HG02870 (cell line): Measurements from ENCODE around the gene PRSS35.
"Not testable (repeated sequence)": the region's sequence is repeated elsewhere in the genome, so short reads cannot be mapped to it uniquely, and the experiment has no call there.

Experiments
- ATAC-seq: cut with Tn5 transposase; IDR thresholded peaks from one replicate; pipeline ENCODE4 v1.9.1; 2021; ENCODE audit warnings: mild to moderate bottlenecking, moderate library complexity; ENCODE audit not compliant: unreplicated experiment

Gene PRSS35, protein sequence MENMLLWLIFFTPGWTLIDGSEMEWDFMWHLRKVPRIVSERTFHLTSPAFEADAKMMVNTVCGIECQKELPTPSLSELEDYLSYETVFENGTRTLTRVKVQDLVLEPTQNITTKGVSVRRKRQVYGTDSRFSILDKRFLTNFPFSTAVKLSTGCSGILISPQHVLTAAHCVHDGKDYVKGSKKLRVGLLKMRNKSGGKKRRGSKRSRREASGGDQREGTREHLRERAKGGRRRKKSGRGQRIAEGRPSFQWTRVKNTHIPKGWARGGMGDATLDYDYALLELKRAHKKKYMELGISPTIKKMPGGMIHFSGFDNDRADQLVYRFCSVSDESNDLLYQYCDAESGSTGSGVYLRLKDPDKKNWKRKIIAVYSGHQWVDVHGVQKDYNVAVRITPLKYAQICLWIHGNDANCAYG

DNA sequence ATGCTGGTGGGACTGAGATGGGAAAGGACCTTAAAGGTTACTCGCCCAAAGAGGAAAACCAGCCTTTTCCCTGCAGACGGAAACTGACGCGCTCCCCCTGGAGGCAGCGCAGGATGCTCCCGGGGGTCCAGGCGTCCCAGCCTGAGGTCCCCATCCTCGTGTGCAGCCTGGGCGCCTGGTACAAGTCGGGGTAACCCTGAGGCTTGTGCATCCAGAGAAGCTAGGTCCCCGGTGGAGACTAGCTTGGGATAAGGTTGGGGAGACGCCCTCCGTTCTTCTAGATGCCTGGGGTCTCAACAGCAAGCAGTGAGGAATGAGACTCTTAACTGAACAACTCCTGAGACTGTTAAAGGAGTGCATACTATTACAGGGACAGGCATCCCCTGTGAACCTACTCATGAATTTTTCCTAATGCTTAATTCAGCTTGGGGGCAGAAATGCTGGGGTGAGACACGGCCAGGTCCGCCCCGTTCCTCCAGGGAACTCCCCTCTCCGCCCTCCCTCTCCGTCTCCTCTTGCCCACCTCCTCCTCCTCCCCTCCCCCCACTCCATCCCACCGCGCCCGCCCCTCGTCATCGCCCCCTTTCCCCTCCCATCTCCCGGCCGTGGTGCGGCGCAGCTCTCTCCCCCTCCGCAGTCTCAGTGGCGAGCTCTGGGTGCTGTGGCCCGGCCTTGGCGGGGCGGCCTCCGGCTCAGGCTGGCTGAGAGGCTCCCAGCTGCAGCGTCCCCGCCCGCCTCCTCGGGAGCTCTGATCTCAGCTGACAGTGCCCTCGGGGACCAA lies at the start of gene PRSS35:
Gene PRSS35, plus strand, starts transcription at position 634 of the 781 bp plus-strand sequence. CDS start 10,908 bp downstream, outside the sequence.
- ATAC-seq: no peak

DNA sequence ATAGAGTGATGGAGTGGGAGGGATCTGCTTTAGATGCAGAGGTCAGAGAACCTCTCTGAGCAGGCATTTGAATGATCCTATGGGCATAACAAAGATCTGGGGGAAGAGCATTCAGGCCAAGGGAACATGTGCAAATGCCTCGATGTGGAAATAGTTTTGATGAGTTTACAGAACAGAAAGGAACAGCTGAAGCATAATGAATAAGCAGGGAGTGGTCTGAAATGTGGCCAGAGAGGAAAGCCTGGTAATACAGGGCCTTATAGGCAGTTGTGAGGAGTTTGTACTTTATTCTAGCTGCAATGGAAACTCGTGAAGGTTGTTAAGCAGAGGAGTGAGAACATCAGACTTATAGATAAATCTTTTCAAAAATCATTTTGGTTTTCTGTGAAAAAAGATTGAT lies 48.4 kb upstream of the PRSS35 start:
- ATAC-seq: no peak

DNA sequence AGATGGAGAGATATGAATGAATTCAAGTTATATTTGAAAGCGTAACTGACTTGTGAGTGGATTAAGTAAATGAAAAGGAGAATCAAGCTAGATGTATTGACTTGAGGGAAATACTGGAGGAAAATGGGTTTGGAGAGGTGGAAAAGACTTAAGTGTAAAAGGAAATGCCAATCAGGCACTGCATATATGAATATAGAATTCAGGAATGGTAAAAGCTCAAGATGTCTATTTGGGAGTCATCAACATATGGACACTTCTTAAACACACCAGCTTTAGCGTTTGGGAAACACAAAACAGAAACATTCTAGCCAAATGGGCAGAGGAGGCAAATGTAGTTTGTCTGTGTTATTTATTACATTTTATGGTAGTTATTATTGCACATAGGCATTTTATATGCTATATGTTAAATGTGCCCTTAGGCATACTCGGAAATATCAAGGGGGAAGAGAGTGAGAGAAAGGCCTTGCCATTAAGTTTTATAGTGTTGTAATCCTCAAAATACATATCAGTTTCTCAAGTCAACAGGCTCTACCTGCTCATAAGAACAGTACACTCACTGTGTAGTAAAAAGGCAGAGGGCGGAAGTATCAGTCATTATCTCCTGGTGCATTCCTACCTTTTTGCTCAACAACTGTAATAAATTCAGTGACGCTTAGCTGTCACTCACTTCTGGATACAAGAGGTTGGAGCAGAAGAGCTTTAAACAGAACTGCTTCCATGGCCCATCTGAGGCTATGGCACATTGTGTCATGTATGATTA lies 47.8 kb upstream of the PRSS35 start:
- no peak for ATAC-seq

DNA sequence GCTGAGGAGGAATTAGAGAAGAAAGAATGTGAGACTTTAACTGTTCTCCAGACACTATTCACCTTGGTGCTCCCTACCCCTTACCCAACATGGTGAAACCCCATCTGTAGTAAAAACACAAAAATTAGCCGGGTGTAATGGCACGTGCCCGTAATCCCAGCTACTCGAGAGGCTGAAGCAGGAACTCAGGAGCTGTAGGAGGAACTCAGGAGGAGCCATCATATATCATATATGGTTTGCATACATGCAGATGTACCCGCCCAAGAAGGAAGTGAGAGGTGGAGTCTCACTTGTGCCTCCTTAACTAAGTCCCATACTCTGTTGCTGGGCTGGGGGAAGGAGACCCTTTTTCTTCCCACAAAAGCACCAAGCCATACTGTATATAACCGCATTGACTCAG lies 46.0 kb upstream of the PRSS35 start:
- no peak for ATAC-seq

DNA sequence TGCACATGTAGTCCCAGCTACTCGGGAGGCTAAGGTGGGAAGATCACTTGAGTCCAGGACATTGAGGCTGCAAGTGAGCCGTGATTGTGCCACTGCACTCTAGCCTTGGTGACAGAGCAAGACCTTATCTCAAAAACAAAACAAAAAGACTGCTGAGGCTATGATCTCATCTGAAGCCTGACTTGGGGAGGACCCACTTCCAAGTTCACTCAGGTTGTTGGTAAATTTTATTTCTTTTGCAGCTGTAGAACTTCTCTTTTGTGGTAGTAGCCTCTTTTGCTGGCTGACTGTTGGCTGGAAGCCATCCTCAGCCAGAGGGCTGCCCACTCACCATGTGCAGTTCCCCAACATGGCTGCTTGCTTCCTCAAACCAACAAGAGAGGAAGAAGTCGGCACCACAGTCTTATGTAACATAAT lies 44.7 kb upstream of the PRSS35 start:
- ATAC-seq: no peak

DNA sequence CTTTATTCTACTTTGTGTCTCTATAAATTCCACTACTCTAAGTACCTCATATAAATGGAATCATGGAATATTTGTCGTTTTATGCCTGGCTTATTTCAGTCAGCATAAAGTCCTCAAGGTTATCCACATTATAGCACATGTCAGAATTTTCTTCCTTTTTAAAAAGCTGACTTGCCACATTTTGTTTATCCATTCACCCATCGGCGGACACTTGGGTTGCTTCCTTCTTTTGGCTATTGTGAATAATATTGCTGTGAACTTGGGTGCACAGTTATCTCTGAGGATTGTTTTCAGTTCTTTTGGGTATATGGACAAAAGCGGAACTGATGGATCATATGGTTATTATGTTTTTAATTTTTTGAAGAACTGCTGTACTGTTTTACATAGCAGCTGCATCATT lies 42.3 kb upstream of the PRSS35 start:
- ATAC-seq: no peak

DNA sequence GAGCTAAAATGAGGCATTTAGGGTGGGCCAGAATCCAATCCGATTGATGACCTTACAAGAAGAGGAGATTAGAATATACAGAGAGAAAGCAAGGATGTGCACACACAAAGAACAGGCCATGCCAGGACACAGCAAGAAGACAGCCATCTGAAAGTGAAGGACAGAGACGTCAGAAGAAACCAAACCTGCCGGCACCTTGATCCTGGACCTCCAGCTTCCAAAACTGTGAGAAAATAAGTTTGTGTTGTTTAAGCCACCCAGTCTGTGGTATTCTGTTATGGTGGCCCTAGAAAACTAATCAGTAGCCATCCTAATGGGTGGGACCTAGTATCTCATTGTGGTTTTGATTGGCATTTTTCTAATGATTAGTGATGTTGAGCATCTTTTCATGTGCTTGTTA lies 41.7 kb upstream of the PRSS35 start:
- ATAC-seq: no peak

DNA sequence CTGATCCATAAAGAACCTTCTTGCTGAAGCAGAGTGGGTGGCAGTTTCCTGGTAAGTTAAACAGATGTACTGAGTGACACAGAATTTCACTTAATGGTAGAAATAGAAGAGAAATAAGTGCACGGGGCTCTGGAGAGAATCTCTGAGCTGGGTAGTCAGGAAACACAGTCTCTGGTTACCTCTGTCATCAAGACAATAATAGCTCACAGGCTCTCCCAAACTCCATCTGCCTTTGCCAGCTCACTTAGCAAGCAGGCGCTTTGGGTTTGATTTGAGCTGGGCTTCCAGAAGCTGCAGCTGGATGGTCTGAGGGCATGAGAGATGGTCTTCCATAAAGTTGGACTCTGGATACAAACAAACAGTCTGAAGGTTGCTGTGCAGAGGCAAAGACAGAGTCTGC lies 39.6 kb upstream of the PRSS35 start:
- no peak for ATAC-seq

DNA sequence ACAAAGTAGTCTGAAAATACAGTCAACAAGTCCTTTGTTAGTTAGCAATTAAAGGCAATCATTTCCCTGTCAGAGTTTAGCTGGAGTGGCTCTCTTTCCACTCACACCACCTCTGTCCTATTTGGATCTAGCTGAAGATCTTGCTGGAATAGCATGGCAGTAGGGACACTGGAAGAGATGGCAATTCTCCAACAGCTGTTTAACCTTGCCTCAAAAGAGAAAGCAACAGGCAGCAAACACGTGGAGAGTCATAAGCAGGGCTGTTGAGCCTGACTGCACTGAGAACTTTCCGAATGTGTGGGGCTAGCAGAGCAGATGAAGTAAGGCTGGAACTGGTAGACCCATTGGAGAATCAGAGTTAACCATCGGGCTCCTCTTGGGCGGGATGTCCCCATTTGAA lies 38.0 kb upstream of the PRSS35 start:
- ATAC-seq: no peak

DNA sequence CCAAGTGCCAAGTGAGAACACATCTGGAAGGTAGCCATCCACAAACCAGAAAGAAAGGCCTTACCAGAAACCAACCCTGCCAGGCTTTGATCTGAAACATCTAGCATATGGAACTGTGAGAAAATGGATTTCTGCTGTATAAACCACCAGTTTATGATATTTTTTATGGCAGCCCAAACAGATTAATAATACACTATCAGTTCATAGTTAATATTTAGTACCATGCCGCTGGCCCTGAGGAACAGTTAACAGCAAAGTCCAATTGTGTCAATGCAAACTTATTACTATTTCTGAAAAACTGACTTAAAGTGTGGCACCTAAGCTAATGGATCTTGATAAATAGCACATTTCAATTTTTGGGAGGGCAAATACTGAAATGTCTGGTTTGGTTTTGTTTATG lies 35.4 kb upstream of the PRSS35 start:
- ATAC-seq: no peak

DNA sequence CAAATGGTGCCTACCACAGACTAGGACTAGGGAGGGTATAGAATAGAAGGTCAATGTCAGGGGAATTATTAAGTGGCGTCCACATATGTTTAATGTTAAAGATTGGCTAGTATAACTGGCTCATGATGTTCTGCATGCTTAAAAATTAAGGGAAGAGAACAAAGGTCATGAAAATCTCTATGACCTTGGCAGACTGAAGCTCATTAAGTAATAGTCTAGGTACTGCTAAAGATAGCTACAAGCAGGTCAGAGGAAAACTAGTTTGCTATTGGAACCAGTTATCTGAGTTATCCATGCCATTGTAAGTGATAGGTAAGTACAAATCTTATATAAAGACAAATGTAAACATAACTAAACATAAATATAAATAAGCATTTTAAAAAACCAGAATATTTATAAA lies 32.9 kb upstream of the PRSS35 start:
- no peak for ATAC-seq

DNA sequence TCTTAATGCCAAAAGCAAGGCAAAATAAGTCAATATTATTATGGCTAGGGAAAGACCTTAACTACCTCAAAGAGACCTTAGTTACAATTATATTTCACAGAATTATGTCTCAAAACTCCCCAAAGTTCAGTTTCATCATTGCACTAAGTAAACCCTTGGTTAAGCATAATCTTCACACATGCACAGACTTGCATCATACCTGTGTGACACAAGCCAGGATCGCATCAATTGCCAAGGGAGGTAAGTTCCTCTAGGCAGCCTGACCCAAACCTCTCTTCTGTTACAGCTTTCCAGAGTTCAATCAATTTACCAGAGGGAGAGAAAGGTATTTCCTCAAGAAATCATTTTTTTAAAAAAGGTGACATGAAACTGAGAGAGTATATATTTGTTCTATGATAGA lies 31.9 kb upstream of the PRSS35 start:
- no peak for ATAC-seq

DNA sequence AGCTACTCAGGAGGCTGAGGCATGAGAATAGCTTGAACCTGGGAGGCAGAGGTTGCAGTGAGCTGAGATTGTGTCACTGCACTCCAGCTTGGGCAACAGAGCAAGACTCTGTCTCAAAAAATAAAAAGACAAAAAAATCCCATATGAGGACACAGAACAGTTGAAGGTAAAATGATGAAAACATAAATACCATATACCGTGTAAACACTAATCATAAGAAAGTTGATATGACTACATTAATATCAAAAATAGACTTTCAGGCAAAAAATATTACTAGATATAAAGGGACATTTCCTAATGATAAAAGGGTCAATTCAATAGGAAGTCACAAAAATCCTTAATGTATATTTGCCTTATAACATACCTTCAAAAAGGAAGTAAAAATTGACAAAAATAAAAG lies 30.4 kb upstream of the PRSS35 start:
- ATAC-seq: not testable (repeated sequence)

DNA sequence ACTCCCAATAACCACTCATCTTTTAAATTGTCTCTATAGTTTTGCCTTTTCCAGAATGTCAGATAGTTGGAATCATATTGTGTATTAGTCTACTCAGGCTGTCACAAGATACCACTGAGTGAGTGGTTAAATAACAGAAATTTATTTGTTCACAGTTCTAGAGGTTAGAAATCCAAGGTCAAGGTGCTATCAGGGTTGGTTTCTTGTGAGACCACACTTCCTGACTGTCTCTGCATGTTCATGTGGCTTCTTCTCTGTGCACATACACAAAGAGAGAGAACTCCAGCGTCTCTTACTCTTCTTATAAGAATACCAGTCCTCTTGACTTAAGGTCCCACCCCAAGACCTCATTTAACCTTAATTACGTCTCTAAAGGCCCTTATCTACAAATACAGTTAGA lies 23.9 kb upstream of the PRSS35 start:
- ATAC-seq: no peak

DNA sequence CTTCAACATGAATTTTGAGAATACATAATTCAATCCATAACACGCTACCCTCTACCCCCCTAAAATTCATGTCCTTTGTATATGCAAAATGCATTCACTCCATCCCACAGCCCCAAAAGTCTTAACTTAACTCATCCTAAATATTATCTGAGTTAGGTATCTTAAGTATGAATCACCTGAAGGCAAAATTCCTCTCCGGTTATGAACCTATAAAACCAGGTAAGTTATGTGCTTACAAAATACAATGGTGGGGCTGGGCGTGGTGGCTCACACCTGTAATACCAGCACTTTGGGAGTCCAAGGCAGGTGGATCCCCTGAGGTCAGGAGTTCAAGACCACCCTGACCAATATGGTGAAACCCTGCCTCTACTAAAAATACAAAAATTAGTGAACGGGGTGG lies 23.5 kb upstream of the PRSS35 start:
- no peak for ATAC-seq

DNA sequence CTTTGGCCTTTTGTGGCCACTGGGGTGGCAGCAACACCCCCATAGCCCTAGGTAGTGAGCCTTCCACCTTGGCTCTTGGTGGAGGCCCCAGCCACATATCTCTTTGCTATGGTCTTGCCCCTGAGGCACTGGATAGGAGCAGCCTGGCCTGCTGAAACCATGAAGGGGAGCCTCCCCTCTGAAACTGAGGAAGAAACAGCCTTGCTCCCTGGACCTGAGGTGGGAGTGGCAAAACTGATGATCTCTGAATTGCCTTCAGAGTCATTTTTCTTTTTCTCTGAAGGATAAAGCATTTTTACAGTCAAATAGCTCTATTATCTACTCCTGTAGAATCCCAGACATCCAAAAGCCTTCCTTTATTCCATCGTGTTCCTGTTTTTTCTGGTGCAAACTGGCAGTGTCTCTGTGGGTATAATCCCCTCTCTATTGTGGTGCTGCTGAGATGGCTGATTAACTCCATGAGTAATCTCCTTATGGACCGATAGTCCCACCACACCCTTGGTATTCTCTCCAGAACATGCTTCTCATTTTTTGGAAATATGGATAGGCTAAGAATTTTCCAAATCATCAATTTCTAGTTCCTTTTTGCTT lies 22.0 kb upstream of the PRSS35 start:
- no peak for ATAC-seq

DNA sequence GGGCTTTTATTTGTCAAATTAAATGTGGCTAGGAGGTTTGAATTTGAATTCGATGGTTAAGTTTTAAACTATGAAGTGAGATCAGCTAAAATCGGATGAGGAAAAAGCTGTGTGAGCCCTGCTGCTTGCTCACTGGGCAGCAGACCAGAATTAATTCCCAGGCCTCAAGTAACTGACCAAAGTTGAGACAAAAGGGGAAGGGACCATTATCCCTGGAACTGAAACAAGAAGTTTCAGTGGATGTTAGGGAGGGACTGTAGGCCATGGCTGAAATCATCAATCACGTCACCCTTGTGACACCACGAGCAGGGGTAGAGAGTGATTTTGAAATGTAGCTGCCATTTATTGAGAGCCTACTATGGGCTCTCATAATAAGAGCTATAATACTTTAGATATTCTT lies 7.0 kb upstream of the PRSS35 start:
- ATAC-seq: no peak

DNA sequence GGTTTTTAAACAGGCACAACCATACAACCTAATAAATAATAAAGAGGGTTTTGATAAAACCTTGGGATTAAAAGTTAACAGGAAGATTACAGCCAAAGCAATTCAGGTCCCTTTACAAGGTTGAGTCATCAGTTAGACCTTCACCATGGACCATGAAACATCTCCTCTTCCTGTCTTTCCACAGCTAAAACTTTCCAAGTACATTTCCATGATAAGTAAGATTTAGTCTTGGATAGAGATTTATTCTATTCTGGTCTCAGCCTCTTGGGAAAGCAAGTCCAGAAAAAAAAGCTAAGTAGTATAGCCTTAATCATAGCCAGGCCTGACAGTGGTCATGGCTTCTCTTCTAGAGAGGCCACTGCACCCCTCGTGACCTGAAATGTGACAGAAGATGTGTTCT lies 2.9 kb upstream of the PRSS35 start:
- ATAC-seq: no peak

DNA sequence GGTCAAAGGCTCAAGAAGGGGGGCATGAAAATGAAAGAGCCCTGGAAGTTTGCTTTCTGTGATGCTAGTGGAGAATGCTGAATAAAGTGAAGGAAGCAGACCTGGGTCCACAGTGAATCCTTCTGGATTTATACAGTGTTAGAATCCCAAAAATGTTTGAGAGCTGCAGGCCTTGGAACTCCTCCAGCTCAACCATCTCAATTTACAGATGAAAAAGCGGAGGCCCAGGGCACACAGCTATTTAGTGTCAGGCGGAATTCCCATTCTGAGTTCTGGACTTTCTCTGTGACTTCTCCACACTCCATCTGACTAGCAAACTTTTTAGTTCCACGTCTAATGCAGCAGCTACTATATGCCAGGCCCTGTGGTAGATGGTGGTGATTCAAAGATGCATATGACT lies 1.5 kb upstream of the PRSS35 start:
- no peak for ATAC-seq

DNA sequence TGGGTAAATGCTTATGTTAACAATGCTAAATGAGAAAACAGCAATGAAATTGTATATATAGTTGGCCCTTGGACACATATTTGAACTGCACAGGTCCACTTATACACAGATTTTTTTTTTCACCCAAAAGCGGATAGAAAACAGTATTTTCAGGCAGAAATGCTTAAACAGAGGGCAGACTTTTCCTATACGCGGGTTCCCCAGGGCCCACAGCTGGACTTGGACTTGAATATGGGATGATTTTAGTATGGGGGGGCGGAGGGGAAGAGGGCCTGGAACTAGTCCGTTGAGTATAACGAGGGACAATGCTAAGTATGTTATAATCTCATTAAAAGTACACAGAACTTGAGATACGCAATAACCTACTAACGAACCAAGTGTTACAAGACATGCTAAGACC lies 1.1 kb upstream of the PRSS35 start:
- ATAC-seq: no peak

DNA sequence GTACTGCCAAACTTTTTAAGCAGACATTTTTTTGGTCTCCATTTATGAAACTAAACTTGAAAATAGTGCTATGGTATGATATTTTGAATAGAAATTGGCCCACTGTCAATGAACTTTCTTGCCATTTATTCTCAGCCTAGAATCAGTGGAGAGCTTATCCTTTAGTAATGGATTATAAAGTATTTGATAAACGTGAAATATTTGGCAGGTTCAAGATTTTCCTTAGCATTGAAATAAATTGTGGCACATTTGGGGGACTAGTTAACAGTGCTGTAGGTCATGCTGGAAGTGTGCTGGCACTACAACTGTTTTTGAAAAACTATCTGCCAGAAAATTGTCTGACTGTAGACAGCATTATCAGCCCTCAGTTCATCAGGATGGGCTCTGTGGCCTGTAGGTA lies 2.1 kb downstream of the PRSS35 start:
- ATAC-seq: no peak
